K562 (cell line): ENCODE measurements around the gene RIPOR1. TPM values are rescaled to one million over a fixed set of nuclear protein-coding genes. Genes with fewer than 3 reads are reported as not detected.

ENCODE experiments used
- CBX1 ChIP-seq: sonication (generic); IDR thresholded peaks from 2 replicates; pipeline ENCODE4 v1.6.1; 2016; ENCODE audit warnings: antibody characterized with exemption, low read depth, mild to moderate bottlenecking
- ERF ChIP-seq: fragments of 450-650 bp; formaldehyde crosslinking; IDR thresholded peaks from 2 replicates; pipeline ENCODE4 v1.4.0; 2020; ENCODE audit warnings: mild to moderate bottlenecking, mixed read lengths
- GABPB1 ChIP-seq: sonication (generic); formaldehyde crosslinking; IDR thresholded peaks from 2 replicates; pipeline ENCODE4 v1.8.0; 2022; ENCODE audit warnings: mild to moderate bottlenecking, missing genetic modification reagents
- HDAC2 ChIP-seq: fragments of 450-650 bp; IDR thresholded peaks from 2 replicates; pipeline ENCODE4 v1.6.1; 2016; ENCODE audit warnings: mild to moderate bottlenecking
- HNRNPL ChIP-seq: fragments of 200-400 bp; formaldehyde crosslinking; IDR thresholded peaks from 2 replicates; pipeline ENCODE4 v1.6.1; 2017; ENCODE audit warnings: low read depth, mild to moderate bottlenecking, low read length
- KDM2B ChIP-seq: fragments of 250-450 bp; sonication (Bioruptor Pico); IDR thresholded peaks from 2 replicates; pipeline ENCODE4 v1.8.0; 2021; ENCODE audit warnings: mild to moderate bottlenecking, moderate library complexity
- KLF6 ChIP-seq: fragments of 250-450 bp; sonication (Bioruptor Pico); IDR thresholded peaks from 2 replicates; pipeline ENCODE4 v1.4.0; 2020; ENCODE audit warnings: mild to moderate bottlenecking, moderate library complexity, borderline replicate concordance
- PCBP2 ChIP-seq: fragments of 200-400 bp; formaldehyde crosslinking; IDR thresholded peaks from 2 replicates; pipeline ENCODE4 v1.6.1; 2018; ENCODE audit warnings: low read length, low read depth, mild to moderate bottlenecking, moderate library complexity; ENCODE audit not compliant: poor library complexity, severe bottlenecking
- PHF20 ChIP-seq: fragments of 450-650 bp; IDR thresholded peaks from 2 replicates; pipeline ENCODE4 v1.6.1; 2018; ENCODE audit not compliant: partially characterized antibody
- POLR2H ChIP-seq: IDR thresholded peaks from 2 replicates; pipeline ENCODE4 v1.6.1; 2016; ENCODE audit warnings: missing genetic modification characterization, low read depth, mild to moderate bottlenecking, control low read depth, missing compliant biosample characterization, moderate library complexity
- SRF ChIP-seq, 2 experiments: fragments of 250-450, 450-650 bp in 1 of 2; sonication (Bioruptor Pico) in 1 of 2; sonication (generic) in 1 of 2; formaldehyde crosslinking; IDR thresholded peaks; 2 replicates each; pipeline versions ENCODE4 v1.5.0 to v1.5.1; 2020 to 2022; ENCODE audit warnings: mild to moderate bottlenecking in 1 of 2, missing genetic modification reagents in 1 of 2
- ZBTB7A ChIP-seq: IDR thresholded peaks from 2 replicates; pipeline ENCODE4 v1.6.1; 2011; ENCODE audit warnings: low read depth, mild to moderate bottlenecking, low read length, moderate library complexity, borderline replicate concordance; ENCODE audit not compliant: control insufficient read depth
- ZNF354B ChIP-seq: fragments of 250-450 bp; sonication (Bioruptor Pico); IDR thresholded peaks from 2 replicates; pipeline ENCODE4 v1.4.0; 2020
- ZNF445 ChIP-seq: fragments of 250-450 bp; sonication (Bioruptor Pico); IDR thresholded peaks from 2 replicates; pipeline ENCODE4 v1.4.0; 2020; ENCODE audit warnings: low read depth, mild to moderate bottlenecking, moderate library complexity
- ZNF561 ChIP-seq: fragments of 450-650 bp; formaldehyde crosslinking; conservative IDR thresholded peaks from 2 replicates; pipeline ENCODE4 v1.4.0; 2020; ENCODE audit warnings: mild to moderate bottlenecking, moderate library complexity
- ZNF695 ChIP-seq: fragments of 450-650 bp; formaldehyde crosslinking; IDR thresholded peaks from 2 replicates; pipeline ENCODE4 v1.4.0; 2020; ENCODE audit warnings: mild to moderate bottlenecking, moderate library complexity
- polyA plus RNA-seq, 8 experiments: library from polyadenylated mRNA; depleted of rRNA in 4 of 8; stranded (reverse) in 5 of 8; unstranded in 3 of 8; fragments of >200 nt; fragmentation: Nextera tagmentation in 2 of 8; fragmentation: Illumina TruSeq in 1 of 8; extraction: Ambion mirVana in 2 of 8; extraction: Trizol in 1 of 8; gene quantifications; 2 replicates each; pipeline versions ENCODE4 v1.2.1 to v1.2.3, GENCODE V29; 2011 to 2014; ENCODE audit warnings: inconsistent platforms in 1 of 8, missing spikeins in 1 of 8
- total RNA-seq, 7 experiments: library from RNA; depleted of rRNA in 6 of 7; stranded (reverse); fragments of >200 nt in 6 of 7; fragmentation: Illumina TruSeq in 2 of 7; extraction: Trizol in 2 of 7; gene quantifications; 2 replicates each; pipeline versions ENCODE4 v1.2.1 to v1.2.3, GENCODE V29; 2011 to 2021; ENCODE audit warnings: low replicate concordance in 1 of 7
- TF ChIP-seq, protein P1 (sequence below): sonication (generic); formaldehyde crosslinking; IDR thresholded peaks from 2 replicates; pipeline ENCODE4 v1.8.1; 2022; ENCODE audit warnings: missing genetic modification reagents
- TF ChIP-seq, protein P2 (sequence below): sonication (generic); formaldehyde crosslinking; IDR thresholded peaks from 2 replicates; pipeline ENCODE4 v1.8.0; 2022; ENCODE audit warnings: missing genetic modification reagents, mild to moderate bottlenecking, borderline replicate concordance
- TF ChIP-seq, protein P3 (sequence below): fragments of 250-450 bp; sonication (Bioruptor Pico); IDR thresholded peaks from 2 replicates; pipeline ENCODE4 v1.5.0; 2021
- TF ChIP-seq, protein P4 (sequence below): fragments of 250-450 bp; sonication (Bioruptor Pico); IDR thresholded peaks from 2 replicates; pipeline ENCODE4 v1.8.0; 2021; ENCODE audit warnings: moderate library complexity, mild to moderate bottlenecking, inconsistent platforms

The RIPOR1 gene
- total and polyA plus RNA-seq, 9 of the 15 experiments (the other 6 are each of a cell fraction or from before 2014, with no cell fraction given): 0.36 to 31.1 (median 3.0) TPM

DNA sequence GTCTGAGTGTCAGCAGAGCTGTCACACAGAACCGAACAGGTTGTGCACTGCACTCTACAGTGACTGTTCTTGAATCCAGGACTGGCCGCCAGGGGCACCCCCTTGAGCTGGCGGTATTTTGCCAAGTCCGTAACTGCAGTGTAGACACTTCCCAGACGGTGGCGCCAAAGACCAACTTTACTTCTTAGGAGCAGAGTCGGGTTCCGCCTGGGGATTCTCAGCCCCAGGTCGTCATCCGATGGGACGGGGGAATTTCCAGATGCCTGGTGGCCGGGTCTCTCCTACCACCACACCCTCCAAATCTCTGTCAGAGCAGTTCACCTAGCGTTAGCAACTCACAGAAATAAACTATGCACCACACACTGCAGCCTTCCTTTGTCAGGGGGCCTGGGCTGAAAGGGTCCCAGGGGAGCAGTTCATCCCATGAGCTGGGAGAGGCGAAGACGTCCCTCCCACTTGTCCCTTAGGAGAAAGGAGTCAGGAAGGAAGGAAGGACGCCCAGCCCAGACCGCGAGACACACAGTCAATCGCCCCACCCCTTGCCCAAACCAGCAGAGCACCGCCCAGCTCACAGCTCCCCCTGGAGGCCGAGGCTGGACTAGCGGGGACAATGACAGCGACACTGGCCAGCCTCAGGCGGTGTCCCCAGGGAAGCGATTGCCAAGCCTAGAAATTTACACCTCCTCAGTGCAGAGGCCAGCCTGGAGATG is 7.4 kb upstream of the RIPOR1 start (continued):
- TF ChIP-seq, protein P1, sequence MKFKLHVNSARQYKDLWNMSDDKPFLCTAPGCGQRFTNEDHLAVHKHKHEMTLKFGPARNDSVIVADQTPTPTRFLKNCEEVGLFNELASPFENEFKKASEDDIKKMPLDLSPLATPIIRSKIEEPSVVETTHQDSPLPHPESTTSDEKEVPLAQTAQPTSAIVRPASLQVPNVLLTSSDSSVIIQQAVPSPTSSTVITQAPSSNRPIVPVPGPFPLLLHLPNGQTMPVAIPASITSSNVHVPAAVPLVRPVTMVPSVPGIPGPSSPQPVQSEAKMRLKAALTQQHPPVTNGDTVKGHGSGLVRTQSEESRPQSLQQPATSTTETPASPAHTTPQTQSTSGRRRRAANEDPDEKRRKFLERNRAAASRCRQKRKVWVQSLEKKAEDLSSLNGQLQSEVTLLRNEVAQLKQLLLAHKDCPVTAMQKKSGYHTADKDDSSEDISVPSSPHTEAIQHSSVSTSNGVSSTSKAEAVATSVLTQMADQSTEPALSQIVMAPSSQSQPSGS (CRISPR knock-in tag): no peak
- TF ChIP-seq, protein P2, sequence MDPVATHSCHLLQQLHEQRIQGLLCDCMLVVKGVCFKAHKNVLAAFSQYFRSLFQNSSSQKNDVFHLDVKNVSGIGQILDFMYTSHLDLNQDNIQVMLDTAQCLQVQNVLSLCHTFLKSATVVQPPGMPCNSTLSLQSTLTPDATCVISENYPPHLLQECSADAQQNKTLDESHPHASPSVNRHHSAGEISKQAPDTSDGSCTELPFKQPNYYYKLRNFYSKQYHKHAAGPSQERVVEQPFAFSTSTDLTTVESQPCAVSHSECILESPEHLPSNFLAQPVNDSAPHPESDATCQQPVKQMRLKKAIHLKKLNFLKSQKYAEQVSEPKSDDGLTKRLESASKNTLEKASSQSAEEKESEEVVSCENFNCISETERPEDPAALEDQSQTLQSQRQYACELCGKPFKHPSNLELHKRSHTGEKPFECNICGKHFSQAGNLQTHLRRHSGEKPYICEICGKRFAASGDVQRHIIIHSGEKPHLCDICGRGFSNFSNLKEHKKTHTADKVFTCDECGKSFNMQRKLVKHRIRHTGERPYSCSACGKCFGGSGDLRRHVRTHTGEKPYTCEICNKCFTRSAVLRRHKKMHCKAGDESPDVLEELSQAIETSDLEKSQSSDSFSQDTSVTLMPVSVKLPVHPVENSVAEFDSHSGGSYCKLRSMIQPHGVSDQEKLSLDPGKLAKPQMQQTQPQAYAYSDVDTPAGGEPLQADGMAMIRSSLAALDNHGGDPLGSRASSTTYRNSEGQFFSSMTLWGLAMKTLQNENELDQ (CRISPR knock-in tag): no peak
- TF ChIP-seq ZBTB7A (peak; percentile 14; the same call in 1 of the 2 replicates), PCBP2 (no peak), ZNF445 (CRISPR knock-in tag) (no peak; the same call in 1 of the 2 replicates), ZNF561 (CRISPR knock-in tag) (no peak), HNRNPL (no peak), PHF20 (no peak), KLF6 (CRISPR knock-in tag) (no peak), ERF (CRISPR knock-in tag) (no peak), POLR2H (tag) (no peak), ZNF695 (CRISPR knock-in tag) (no peak), CBX1 (peak; percentile 61; the same call in 1 of the 2 replicates), GABPB1 (peak; percentile 57), SRF (CRISPR knock-in tag; IDR thresholded peaks at IDR 0.05) (peak in 1 of 2 experiments; percentile 59; a peak in 1 of 4 replicates), KDM2B (CRISPR knock-in tag) (no peak), HDAC2 (peak; percentile 90), ZNF354B (CRISPR knock-in tag) (no peak)
- TF ChIP-seq, protein P3, sequence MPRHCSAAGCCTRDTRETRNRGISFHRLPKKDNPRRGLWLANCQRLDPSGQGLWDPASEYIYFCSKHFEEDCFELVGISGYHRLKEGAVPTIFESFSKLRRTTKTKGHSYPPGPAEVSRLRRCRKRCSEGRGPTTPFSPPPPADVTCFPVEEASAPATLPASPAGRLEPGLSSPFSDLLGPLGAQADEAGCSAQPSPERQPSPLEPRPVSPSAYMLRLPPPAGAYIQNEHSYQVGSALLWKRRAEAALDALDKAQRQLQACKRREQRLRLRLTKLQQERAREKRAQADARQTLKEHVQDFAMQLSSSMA (CRISPR knock-in tag): no peak
- TF ChIP-seq, protein P4, sequence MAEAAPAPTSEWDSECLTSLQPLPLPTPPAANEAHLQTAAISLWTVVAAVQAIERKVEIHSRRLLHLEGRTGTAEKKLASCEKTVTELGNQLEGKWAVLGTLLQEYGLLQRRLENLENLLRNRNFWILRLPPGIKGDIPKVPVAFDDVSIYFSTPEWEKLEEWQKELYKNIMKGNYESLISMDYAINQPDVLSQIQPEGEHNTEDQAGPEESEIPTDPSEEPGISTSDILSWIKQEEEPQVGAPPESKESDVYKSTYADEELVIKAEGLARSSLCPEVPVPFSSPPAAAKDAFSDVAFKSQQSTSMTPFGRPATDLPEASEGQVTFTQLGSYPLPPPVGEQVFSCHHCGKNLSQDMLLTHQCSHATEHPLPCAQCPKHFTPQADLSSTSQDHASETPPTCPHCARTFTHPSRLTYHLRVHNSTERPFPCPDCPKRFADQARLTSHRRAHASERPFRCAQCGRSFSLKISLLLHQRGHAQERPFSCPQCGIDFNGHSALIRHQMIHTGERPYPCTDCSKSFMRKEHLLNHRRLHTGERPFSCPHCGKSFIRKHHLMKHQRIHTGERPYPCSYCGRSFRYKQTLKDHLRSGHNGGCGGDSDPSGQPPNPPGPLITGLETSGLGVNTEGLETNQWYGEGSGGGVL: no peak
